Measurements from ENCODE around the gene NKAIN2.

The NKAIN2 gene

DNA sequence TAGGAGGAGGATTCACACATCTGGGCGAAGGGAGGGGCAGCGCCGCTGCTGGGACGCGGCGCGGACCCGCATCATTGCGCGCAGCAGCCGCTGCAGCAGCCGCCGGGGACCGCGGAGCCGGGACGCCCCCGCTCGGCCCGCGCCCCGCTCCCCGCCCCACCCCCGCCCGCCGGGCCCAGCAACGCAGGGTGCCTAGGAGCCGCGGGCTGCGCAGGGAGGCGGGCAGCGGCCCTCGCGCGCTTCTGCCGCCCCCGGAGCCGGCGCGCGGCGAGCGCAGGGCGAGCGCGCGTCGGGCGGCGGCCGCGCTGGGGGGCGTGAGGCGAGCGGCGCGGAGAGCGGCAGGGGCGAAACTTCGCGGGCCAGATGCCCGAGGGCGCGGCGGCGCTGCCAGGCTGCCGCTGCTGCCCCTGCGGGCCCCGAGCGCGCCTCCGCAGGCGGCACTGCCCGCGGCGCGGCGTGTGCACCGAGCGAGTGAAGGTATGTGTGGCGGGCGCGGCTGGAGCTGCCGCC, at the start of gene NKAIN2:
TSS of gene NKAIN2 (plus strand) at position 362 of the 510 bp plus-strand sequence.
- CTCF ChIA-PET = interaction anchor here (1.1 to 3.4 kb wide), 3 partner anchors 15 to 162 kb away, joined by 4 to 24 read pairs (median 4); no protein-coding TSS in a partner anchor
- TF ChIP-seq, protein P1, sequence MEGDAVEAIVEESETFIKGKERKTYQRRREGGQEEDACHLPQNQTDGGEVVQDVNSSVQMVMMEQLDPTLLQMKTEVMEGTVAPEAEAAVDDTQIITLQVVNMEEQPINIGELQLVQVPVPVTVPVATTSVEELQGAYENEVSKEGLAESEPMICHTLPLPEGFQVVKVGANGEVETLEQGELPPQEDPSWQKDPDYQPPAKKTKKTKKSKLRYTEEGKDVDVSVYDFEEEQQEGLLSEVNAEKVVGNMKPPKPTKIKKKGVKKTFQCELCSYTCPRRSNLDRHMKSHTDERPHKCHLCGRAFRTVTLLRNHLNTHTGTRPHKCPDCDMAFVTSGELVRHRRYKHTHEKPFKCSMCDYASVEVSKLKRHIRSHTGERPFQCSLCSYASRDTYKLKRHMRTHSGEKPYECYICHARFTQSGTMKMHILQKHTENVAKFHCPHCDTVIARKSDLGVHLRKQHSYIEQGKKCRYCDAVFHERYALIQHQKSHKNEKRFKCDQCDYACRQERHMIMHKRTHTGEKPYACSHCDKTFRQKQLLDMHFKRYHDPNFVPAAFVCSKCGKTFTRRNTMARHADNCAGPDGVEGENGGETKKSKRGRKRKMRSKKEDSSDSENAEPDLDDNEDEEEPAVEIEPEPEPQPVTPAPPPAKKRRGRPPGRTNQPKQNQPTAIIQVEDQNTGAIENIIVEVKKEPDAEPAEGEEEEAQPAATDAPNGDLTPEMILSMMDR (conservative IDR thresholded peaks at IDR 0.05; ENCODE audit: low read depth) = no peak
- POLR2A ChIA-PET (ENCODE audit: low non-redundant PET) = no interaction called here
- peak within 1 kb of the TSS; percentile 12; the same call in 1 of the 2 replicates for H3K27ac ChIP-seq
- peak; percentile 8 for DNase-seq (ENCODE audit: low spot score)

DNA sequence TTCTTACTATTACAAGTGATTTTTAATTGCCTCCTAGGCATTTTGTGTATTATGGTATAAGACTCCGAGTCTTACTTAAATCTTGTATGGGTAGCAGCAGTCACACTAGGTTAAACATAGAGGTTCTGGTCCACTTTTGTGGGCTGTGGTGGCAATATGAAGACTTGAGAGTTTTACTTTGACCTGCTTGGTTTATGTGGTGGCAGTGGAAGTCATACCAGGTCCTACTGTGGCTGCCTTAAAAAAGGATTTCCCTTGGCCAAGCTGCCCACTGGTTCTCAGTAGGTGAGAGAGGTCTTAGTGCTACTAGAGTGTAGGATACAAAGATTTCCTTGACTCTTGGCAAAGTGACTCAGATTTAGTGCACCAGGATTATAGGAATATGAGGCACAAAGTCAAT, 44.2 kb upstream of the NKAIN2 start:
- POLR2A ChIA-PET (ENCODE audit: low non-redundant PET) = no interaction called here
- TF ChIP-seq, protein P1 (conservative IDR thresholded peaks at IDR 0.05; ENCODE audit: low read depth) = no peak
- no peak for DNase-seq (ENCODE audit: low spot score)
- H3K27ac ChIP-seq = no peak overlapping the region
- CTCF ChIA-PET = no interaction called here

DNA sequence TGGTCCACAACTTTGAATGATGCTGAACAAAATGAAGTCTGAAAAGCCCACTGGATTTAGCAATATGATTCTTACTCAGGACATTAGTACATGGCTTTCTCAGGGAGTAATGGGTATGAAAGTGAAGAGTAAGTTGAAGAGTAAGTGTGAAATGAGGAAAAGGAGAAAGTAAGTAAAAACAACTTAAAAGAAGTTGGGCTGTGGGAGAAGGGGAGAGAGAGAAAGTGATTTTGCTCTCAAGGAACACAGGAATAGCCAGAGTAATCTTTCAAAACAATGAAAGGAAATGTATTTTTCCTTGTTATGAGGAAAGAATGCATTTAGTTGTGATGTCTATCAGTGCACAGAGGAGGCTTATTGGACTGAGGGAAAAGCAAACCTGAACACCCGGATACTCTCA, 39.8 kb upstream of the NKAIN2 start:
- DNase-seq (ENCODE audit: low spot score) = no peak
- POLR2A ChIA-PET (ENCODE audit: low non-redundant PET) = no interaction called here
- no peak overlapping the region for H3K27ac ChIP-seq
- CTCF ChIA-PET = no interaction called here
- TF ChIP-seq, protein P1 (conservative IDR thresholded peaks at IDR 0.05; ENCODE audit: low read depth) = no peak

DNA sequence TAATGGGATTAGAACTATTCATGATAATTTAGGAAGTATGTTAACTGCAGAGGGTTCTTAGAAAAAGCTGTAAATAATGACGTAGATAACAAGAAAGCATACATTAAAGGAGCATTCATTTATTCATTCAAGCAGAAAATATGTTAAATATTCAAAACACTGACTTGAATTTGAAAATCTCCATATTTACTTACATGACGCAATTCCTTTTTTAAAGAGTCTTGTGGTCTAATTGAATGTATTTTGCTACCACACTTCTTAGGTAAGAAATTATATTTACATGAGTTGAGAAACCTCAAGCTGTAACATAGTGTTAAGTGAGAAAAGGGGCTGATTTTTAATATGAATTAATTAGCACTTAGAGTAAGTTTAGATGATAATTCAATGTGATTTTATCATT, 38.9 kb upstream of the NKAIN2 start:
- no peak for DNase-seq (ENCODE audit: low spot score)
- ChIA-PET POLR2A (ENCODE audit: low non-redundant PET) (no interaction called here), CTCF (no interaction called here)
- no peak overlapping the region for H3K27ac ChIP-seq
- TF ChIP-seq, protein P1 (conservative IDR thresholded peaks at IDR 0.05; ENCODE audit: low read depth) = no peak

DNA sequence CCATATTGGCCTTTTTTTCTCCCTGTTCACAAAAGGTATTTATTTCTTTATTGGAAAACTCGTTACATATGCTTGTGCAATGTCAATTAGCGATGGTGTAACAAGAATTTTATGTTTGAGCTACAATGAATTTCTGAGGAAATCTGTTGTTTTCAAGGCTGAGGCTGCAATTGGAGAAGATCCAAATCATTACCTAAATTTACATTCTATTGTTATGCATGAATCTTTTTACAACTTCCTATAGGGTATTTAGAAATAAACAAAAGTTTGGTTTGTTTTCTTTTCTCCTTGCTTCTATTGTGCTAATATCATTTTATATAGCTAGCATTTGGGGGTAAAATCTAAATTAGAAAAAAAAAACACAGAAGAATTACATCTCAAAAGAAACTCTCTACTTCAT, 34.7 kb upstream of the NKAIN2 start:
- CTCF ChIA-PET = no interaction called here
- POLR2A ChIA-PET (ENCODE audit: low non-redundant PET) = no interaction called here
- TF ChIP-seq, protein P1 (conservative IDR thresholded peaks at IDR 0.05; ENCODE audit: low read depth) = no peak
- DNase-seq (ENCODE audit: low spot score) = no peak
- no peak overlapping the region for H3K27ac ChIP-seq

DNA sequence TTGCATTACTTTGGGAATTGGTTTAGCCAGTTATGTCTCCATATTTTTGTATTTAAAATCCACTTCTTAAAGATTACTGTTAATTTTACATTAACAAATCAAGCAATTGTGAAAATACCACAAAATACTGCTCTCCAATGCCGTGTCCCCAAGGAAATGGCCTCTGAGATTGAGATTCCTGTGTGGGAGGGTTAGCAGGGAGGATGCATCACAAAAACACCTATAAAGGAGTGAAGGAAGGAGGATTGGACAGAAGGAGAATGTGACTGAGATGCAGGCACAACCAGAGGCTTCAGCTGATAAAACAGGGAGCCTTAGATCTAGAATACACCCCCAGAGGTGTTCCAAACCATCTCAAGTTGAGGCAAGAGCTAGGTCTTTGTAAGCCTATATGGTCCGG, 34.2 kb upstream of the NKAIN2 start:
- TF ChIP-seq, protein P1 (conservative IDR thresholded peaks at IDR 0.05; ENCODE audit: low read depth) = no peak
- CTCF ChIA-PET = no interaction called here
- DNase-seq (ENCODE audit: low spot score) = no peak
- H3K27ac ChIP-seq = no peak overlapping the region
- POLR2A ChIA-PET (ENCODE audit: low non-redundant PET) = no interaction called here

Measured in RWPE1 (cell line).